Ectodermal cell (in vitro differentiated cells): Measurements from ENCODE around the gene MNX1.

Experiments used
- H3K27ac ChIP-seq: 2 replicates; pipeline ENCODE4 v1.7.0; 2013; ENCODE audit warnings: mild to moderate bottlenecking, low read depth, low read length; ENCODE audit not compliant: insufficient read depth, poor library complexity, severe bottlenecking
- H3K27me3 ChIP-seq: 2 replicates; pipeline ENCODE4 v1.7.0; 2013; ENCODE audit warnings: mild to moderate bottlenecking, low read length; ENCODE audit not compliant: insufficient read depth, control insufficient read depth, poor library complexity, severe bottlenecking
- H3K36me3 ChIP-seq: one replicate; pipeline ENCODE4 v1.7.0; 2013; ENCODE audit warnings: low read length; ENCODE audit not compliant: control insufficient read depth, insufficient read depth
- H3K4me1 ChIP-seq: one replicate; pipeline ENCODE4 v1.7.0; 2013; ENCODE audit warnings: low read length; ENCODE audit not compliant: control insufficient read depth, insufficient read depth
- H3K4me3 ChIP-seq: 2 replicates; pipeline ENCODE4 v1.7.0; 2013; ENCODE audit warnings: low read depth, low read length, control low read depth; ENCODE audit not compliant: insufficient read depth
- H3K9me3 ChIP-seq: 2 replicates; pipeline ENCODE4 v1.7.0; 2013; ENCODE audit warnings: mild to moderate bottlenecking, low read length, moderate library complexity; ENCODE audit not compliant: control insufficient read depth
- WGBS, 2 experiments: methylation state at CpG; one replicate each; pipeline ENCODE4 v1.1.7; 2013; ENCODE audit warnings: missing lambda C conversion rate in 2 of 2; 5-methylcytosine and 5-hydroxymethylcytosine counted together

MNX1 gene

GRCh38 chr7:157044943-157045660 is 34.6 kb upstream of the MNX1 start:
- H3K27ac ChIP-seq, result no peak overlapping the region
- no peaks in the 10 kb centered on the region for H3K4me1 ChIP-seq
- WGBS, 2 experiments, result 92 to 93% methylated on average over 30 of the region's 30 CpGs
- H3K9me3 ChIP-seq, result no peaks in the 10 kb centered on the region
- no peaks in the 10 kb centered on the region for H3K27me3 ChIP-seq
- no peaks in the 10 kb centered on the region for H3K36me3 ChIP-seq
- no peak overlapping the region for H3K4me3 ChIP-seq

- no peaks in the 10 kb centered on the region for H3K4me1 ChIP-seq
- H3K27ac ChIP-seq, result no peak overlapping the region
- no peaks in the 10 kb centered on the region for H3K9me3 ChIP-seq
- H3K27me3 ChIP-seq, result no peaks in the 10 kb centered on the region
- 92% methylated on average over 17 of the region's 17 CpGs for WGBS, 2 experiments
- no peaks in the 10 kb centered on the region for H3K36me3 ChIP-seq
- H3K4me3 ChIP-seq, result no peak overlapping the region
These were observed 33.8 kb upstream of the MNX1 start for GRCh38 chr7:157044147-157044687.

GRCh38 chr7:157043745-157044144 is 33.3 kb upstream of the MNX1 start:
- H3K9me3 ChIP-seq, result no peaks in the 10 kb centered on the region
- no peak overlapping the region for H3K4me3 ChIP-seq
- H3K4me1 ChIP-seq, result no peaks in the 10 kb centered on the region
- H3K36me3 ChIP-seq, result no peaks in the 10 kb centered on the region
- no peaks in the 10 kb centered on the region for H3K27me3 ChIP-seq
- 91 to 94% methylated on average over 12 of the region's 12 CpGs for WGBS, 2 experiments
- H3K27ac ChIP-seq, result no peak overlapping the region

GRCh38 chr7:157041514-157042277 is 31.2 kb upstream of the MNX1 start:
- no peaks in the 10 kb centered on the region for H3K9me3 ChIP-seq
- H3K36me3 ChIP-seq, result no peaks in the 10 kb centered on the region
- H3K4me3 ChIP-seq, result no peak overlapping the region
- no peaks in the 10 kb centered on the region for H3K4me1 ChIP-seq
- no peaks in the 10 kb centered on the region for H3K27me3 ChIP-seq
- H3K27ac ChIP-seq, result no peak overlapping the region
- WGBS, 2 experiments, result 89 to 90% methylated on average over 20 of the region's 20 CpGs

- no peaks in the 10 kb centered on the region for H3K9me3 ChIP-seq
- 86 to 87% methylated on average over 13 of the region's 13 CpGs for WGBS, 2 experiments
- no peaks in the 10 kb centered on the region for H3K4me1 ChIP-seq
- no peaks in the 10 kb centered on the region for H3K27me3 ChIP-seq
- no peak overlapping the region for H3K27ac ChIP-seq
- no peaks in the 10 kb centered on the region for H3K36me3 ChIP-seq
- no peak overlapping the region for H3K4me3 ChIP-seq
These were observed 30.5 kb upstream of the MNX1 start for GRCh38 chr7:157041004-157041403.

- H3K27me3 ChIP-seq, result no peaks in the 10 kb centered on the region
- H3K4me1 ChIP-seq, result no peaks in the 10 kb centered on the region
- no peak overlapping the region for H3K27ac ChIP-seq
- H3K9me3 ChIP-seq, result no peaks in the 10 kb centered on the region
- H3K4me3 ChIP-seq, result no peak overlapping the region
- H3K36me3 ChIP-seq, result no peaks in the 10 kb centered on the region
- WGBS, 2 experiments, result 78 to 84% methylated on average over 9 of the region's 9 CpGs
These were observed 27.2 kb upstream of the MNX1 start for GRCh38 chr7:157037635-157038034.

GRCh38 chr7:157037028-157037427 is 26.6 kb upstream of the MNX1 start:
- 85 to 91% methylated on average over 4 of the region's 4 CpGs for WGBS, 2 experiments
- no peaks in the 10 kb centered on the region for H3K9me3 ChIP-seq
- no peaks in the 10 kb centered on the region for H3K4me1 ChIP-seq
- H3K27me3 ChIP-seq, result peaks cover under 1% of the 10 kb centered on the region
- H3K4me3 ChIP-seq, result no peak overlapping the region
- H3K27ac ChIP-seq, result no peak overlapping the region
- H3K36me3 ChIP-seq, result no peaks in the 10 kb centered on the region

GRCh38 chr7:157035979-157036378 is 25.5 kb upstream of the MNX1 start:
- H3K27ac ChIP-seq, result no peak overlapping the region
- no peak overlapping the region for H3K4me3 ChIP-seq
- no peaks in the 10 kb centered on the region for H3K9me3 ChIP-seq
- no peaks in the 10 kb centered on the region for H3K36me3 ChIP-seq
- 50% methylated on average over 1 of the region's 1 CpG; no CpG with 5 or more reads in 1 of the 2 experiments for WGBS, 2 experiments
- no peaks in the 10 kb centered on the region for H3K4me1 ChIP-seq
- peaks cover 8% of the 10 kb centered on the region for H3K27me3 ChIP-seq

- H3K4me3 ChIP-seq, result no peak overlapping the region
- H3K27me3 ChIP-seq, result peaks cover 11% of the 10 kb centered on the region
- H3K36me3 ChIP-seq, result no peaks in the 10 kb centered on the region
- H3K9me3 ChIP-seq, result no peaks in the 10 kb centered on the region
- H3K4me1 ChIP-seq, result no peaks in the 10 kb centered on the region
- H3K27ac ChIP-seq, result no peak overlapping the region
- WGBS, 2 experiments, result 93 to 95% methylated on average over 8 of the region's 8 CpGs
These were observed 24.8 kb upstream of the MNX1 start for GRCh38 chr7:157035302-157035701.
